Left ventricle myocardium inferior (tissue), 1 donor: ENCODE results near the gene ZNF648. TPM values are rescaled to one million over a fixed set of nuclear protein-coding genes. Genes with fewer than 3 reads are reported as not detected.

Experiments used
- DNase-seq: peaks from one replicate; pipeline ENCODE4 v3.0.0-alpha.2; 2020
- H3K27ac ChIP-seq: fragments of 200-600 bp; replicated peaks from 2 replicates; pipeline ENCODE4 v1.8.0; 2021
- H3K27me3 ChIP-seq: fragments of 200-600 bp; 2 replicates; pipeline ENCODE4 v1.8.0; 2021; ENCODE audit warnings: low read depth
- H3K36me3 ChIP-seq: fragments of 200-600 bp; 2 replicates; pipeline ENCODE4 v1.8.0; 2021
- H3K4me1 ChIP-seq: fragments of 200-600 bp; 2 replicates; pipeline ENCODE4 v1.8.0; 2021
- H3K4me3 ChIP-seq: fragments of 200-600 bp; 2 replicates; pipeline ENCODE4 v1.8.0; 2021; ENCODE audit warnings: mild to moderate bottlenecking, moderate library complexity
- H3K9me3 ChIP-seq: fragments of 200-600 bp; replicated peaks from 2 replicates; pipeline ENCODE4 v1.8.0; 2021
- CTCF ChIP-seq: fragments of 200-600 bp; IDR thresholded peaks from 2 replicates; pipeline ENCODE4 v1.8.0; 2021; ENCODE audit warnings: antibody characterized with exemption, mild to moderate bottlenecking, borderline replicate concordance
- intact Hi-C: fragments of 100-400 bp; cut with micrococcal nuclease; formaldehyde crosslinking; loops from one replicate; pipeline ENCODE4 v1.11.0; 2022
- total RNA-seq: library from RNA; stranded (reverse); fragmentation: NEBNext Ultra II Directional; extraction: Animal tissue kit (Norgen Biotek cat#: 25700); gene quantifications from one replicate; pipeline ENCODE4 v1.2.1, GENCODE V29; 2021
- donor health status: DM: no; HTN: yes; CAD: no; lungs with severe emphysema.

The ZNF648 gene
- total RNA-seq, 1 donor from 2014 or later, result not detected

DNA sequence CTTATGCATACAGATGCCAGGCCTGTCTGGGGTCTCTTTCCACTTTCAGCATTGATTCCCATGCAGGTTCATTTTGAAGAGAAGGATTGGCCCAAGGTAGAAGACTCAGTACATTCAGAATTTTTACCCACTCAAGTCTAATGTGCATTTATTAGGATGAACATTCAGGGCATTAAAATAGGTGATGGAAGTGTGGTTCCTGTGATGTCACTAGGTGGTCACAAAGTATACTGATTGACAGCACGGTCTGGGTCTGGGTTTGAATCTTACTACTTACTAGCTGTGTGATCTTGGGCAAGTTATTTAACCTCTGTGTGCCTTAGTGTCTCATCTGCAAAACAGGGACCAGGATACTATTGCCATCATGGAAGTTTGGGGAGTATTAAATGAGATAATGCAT lies 711 bp upstream of the ZNF648 start:
- intact Hi-C loops, result no loop called here
- DNase-seq, result no peak

GRCh38 chr1:182060877-182061276 lies 635 bp downstream of the ZNF648 start:
- DNase-seq, result no peak
- no peak overlapping the region for H3K27ac ChIP-seq
- peaks cover 77% of the 10 kb centered on the region for H3K27me3 ChIP-seq
- H3K36me3 ChIP-seq, result no peaks in the 10 kb centered on the region
- intact Hi-C loops, result no loop called here
- H3K4me1 ChIP-seq, result peaks cover 9% of the 10 kb centered on the region
- H3K9me3 ChIP-seq, result peaks cover 8% of the 10 kb centered on the region
- H3K4me3 ChIP-seq, result no peak overlapping the region
- TF ChIP-seq CTCF, result no peak

More for the DNA sequence above, 711 bp upstream of the ZNF648 start:
- H3K27ac ChIP-seq, result no peak overlapping the region
- no peak for TF ChIP-seq CTCF
- H3K36me3 ChIP-seq, result no peaks in the 10 kb centered on the region
- peaks cover 69% of the 10 kb centered on the region for H3K27me3 ChIP-seq
- no peak overlapping the region for H3K4me3 ChIP-seq
- H3K4me1 ChIP-seq, result no peaks in the 10 kb centered on the region
- peaks cover 8% of the 10 kb centered on the region for H3K9me3 ChIP-seq

GRCh38 chr1:182059936-182060335 lies 1.6 kb downstream of the ZNF648 start:
- intact Hi-C loops, result no loop called here
- no peak for TF ChIP-seq CTCF
- Histone ChIP-seq H3K4me1 (peaks cover 9% of the 10 kb centered on the region), H3K9me3 (peaks cover 8% of the 10 kb centered on the region), H3K4me3 (no peak overlapping the region), H3K27me3 (peaks cover 83% of the 10 kb centered on the region), H3K36me3 (no peaks in the 10 kb centered on the region), H3K27ac (no peak overlapping the region)
- no peak for DNase-seq

DNA sequence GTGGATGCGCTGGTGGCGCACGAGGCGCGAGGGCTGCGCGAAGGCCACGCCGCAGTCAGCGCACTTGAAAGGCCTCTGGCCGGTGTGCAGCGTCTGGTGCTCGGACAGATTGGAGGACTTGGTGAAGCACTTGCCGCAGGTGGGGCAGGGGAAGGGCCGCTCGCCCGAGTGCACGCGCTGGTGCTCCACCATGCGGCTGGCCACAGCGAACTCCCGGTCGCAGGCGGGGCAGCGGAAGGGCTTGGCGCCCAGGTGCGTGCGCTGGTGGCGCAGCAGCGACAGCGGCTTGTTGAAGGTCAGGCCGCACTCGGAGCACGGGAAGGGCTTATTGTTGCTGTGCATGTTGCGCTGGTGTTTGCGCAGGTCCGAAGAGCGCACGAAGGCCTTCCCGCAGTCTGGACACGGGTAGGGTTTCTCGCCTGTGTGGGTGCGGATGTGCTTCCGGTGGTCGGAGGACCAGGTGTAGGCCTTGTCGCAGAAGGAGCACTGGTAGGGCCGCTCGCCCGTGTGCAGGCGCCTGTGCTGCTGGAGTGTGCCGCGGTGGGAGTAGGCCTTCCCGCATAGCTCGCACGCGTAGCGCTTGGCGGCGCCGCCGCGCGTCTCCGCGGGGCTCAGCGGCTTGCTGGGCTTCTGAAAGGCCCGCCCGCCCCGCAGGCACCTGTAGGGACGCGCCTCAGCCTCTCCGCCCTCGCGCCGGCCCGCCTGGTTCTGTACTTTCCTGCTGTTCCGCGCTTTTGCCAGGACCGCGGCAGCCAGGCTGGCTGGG lies 4.7 kb downstream of the ZNF648 start:
- no peak overlapping the region for H3K27ac ChIP-seq
- no peak for DNase-seq
- TF ChIP-seq CTCF, result no peak
- H3K4me1 ChIP-seq, result peaks cover 9% of the 10 kb centered on the region
- intact Hi-C loops, result no loop called here
- H3K9me3 ChIP-seq, result no peaks in the 10 kb centered on the region
- no peaks in the 10 kb centered on the region for H3K36me3 ChIP-seq
- H3K4me3 ChIP-seq, result peak overlapping the region; percentile 52
- H3K27me3 ChIP-seq, result peaks cover 75% of the 10 kb centered on the region

GRCh38 chr1:182054698-182055326 lies 6.7 kb downstream of the ZNF648 start:
- TF ChIP-seq CTCF, result peak; percentile 59
- Histone ChIP-seq H3K4me3 (no peak overlapping the region), H3K4me1 (peaks cover 9% of the 10 kb centered on the region), H3K36me3 (no peaks in the 10 kb centered on the region), H3K27me3 (peaks cover 55% of the 10 kb centered on the region), H3K9me3 (no peaks in the 10 kb centered on the region), H3K27ac (no peak overlapping the region)
- DNase-seq, result no peak
- intact Hi-C loops, result no loop called here
